ENCODE results near the gene TMA7.

TMA7 gene

DNA sequence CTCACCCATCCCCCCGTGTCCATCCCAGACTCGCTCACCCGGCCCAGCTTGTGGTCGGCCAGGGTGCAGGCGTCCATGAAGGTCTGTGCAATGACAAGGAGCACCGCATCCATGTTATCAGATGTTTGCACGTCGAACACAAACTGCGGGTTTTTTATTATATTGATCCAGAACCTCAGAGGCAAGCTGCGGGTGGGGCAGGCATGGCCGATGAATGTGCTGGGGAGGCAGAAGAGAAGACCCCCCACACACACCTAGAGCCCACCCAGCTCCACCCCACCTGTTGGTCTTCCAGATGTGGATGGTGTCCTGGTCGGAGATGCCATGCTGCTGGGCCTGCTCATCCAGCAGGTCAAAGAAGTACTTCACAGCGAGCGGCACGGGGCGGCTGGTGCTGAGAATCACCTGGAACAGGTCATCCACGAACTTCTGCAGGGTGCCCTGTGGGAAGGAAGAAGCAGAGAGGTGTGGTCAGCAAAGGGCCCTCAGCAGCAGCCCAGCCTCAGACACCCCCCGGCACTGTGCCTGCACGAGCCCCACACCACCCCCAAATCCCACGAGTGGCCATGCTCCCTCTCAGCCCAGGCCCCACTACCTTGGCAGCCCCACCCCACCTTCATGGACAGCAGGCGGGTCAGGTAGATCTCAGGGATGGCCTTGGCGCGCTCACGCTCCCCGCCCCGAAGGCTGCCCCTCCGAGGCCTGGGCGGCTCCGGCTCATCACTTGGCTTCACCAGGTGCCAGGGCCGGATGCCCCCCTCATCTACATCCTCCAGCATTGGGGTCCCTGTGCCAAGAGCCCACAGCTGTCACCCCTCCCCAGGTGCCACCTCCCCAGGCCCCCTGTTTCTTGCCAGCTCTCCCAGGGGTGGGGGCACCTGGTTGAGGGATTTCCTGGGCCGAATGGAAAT is 30.5 kb upstream of the TMA7 start:
- DNase-seq: no peak

GRCh38 chr3:48410205-48411040 is 29.6 kb upstream of the TMA7 start:
- no peak for DNase-seq

GRCh38 chr3:48411041-48411588 is 28.9 kb upstream of the TMA7 start:
- DNase-seq: no peak

DNA sequence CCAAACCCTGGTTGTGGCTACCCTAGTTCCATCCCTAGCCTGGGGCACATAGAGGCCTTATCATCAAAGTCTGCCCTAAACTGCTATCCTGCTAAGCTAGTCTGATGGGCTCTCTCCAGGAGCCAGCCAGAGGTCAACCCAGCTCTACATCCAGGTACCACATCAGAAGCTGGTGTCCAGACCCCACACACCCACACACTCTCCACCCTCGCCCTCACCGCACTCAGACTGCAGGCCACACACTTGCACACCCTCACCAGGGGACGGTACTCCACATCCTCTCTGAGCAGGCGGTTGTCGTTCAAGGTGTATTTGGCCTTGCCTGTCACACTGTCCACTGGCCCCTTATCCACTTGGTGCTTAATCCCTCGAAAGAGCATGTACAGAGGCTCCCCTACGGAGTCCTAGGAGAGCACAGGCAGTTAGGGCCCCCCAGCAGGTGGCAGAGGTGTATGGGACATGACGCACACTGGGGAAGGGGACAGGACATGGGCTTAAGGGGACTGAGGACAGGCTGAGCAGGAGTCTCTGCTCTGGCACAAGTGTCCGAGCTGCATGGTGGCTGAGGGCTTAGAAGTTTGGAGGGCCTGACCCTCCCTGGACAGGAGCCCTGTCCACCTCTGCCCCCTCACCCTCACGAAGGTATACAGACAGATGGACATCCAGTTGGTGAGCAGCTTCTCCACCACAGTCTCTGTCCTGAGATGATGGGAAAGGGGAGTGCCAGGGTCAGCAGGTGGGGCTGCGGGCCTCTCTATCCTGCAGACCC is 28.3 kb upstream of the TMA7 start:
- DNase-seq: no peak

DNA sequence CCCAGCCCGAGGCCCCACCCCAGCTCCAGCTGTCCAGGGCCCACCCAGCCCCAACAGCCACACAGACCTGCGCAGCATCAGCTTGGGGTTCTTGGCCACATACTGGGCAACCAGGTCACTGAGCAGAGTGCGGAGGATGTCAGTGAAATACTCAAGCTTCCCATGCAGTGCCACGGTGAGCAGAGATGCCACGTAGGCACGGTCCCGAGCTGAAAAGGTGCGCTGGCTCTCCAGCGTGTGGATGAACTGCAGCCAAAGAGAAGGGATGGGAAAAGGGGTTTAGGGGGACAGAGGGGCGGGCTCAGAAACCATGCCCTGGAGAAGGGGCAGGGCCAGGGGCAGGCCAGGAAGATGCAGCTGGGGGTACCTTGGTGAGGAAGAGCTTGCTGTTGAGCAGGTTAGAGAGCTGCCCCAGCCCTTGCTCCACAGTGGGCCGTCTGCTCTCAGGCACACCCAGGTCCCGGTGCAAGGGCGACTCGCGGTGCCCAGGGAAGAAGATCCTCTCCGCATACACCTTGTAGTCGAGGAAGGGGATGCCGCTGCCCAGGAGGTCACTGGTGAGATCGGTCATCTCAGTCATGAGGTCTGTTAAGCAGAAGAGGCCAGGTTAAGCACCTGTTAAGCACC is 27.6 kb upstream of the TMA7 start:
- no peak for DNase-seq

- peak; percentile 29 for DNase-seq
Observed at GRCh38 chr3:48413086-48413485, 27.0 kb upstream of the TMA7 start.

DNA sequence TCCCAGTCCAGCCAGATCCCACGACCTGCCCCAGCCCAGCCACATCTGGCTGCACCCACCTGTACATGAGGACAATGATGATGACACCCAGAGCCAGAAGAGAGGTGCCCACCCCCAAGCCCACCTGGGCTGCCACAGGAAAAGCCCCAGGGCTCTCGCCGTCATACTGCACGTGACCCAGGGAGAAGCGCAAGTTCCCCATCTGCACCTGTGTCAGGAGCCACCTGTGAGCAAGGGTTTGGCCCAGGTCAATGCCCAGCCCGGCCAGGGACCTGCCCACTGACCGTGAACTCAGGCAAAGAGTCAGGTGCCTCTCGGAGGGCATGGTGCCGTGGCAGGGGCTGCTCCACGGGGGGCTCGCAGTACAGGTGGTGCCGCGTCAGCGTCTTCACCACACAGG is 26.4 kb upstream of the TMA7 start:
- peak; percentile 54 for DNase-seq

- no peak for DNase-seq
Observed at GRCh38 chr3:48414376-48415250, 25.4 kb upstream of the TMA7 start.

DNA sequence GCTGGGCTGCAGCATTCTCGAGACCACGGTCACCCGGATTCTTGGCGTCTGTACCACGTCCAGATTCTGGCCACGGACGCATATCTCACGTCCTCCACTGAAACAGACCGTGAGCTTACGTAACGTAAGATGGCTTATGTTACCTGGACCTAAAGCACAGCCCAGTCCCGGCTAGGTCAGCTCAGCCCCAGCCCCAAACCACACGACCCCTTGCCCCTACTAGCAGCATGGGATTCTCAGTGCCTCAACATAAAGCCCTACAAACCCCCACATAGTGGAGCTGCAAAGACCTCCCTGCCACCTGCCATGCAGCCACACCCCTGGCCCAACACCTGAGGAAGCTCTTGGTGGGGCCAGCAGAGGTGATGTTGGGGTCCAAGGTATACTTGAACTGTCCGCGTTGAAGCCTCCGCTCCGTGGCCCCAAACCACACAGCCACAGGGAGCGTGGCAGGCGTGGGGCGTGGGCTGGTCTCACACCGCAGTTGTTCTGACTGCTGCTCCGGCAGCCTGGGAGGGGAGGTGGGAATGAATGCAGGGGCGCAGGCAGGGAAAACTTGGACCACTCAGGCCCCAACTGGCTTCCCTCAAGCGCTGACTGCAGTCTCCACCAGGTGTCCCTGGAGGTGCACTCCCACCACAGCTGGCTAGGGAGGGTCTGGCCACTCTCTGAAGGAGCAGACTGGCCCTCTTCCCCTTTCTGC is 24.7 kb upstream of the TMA7 start:
- no peak for DNase-seq

DNA sequence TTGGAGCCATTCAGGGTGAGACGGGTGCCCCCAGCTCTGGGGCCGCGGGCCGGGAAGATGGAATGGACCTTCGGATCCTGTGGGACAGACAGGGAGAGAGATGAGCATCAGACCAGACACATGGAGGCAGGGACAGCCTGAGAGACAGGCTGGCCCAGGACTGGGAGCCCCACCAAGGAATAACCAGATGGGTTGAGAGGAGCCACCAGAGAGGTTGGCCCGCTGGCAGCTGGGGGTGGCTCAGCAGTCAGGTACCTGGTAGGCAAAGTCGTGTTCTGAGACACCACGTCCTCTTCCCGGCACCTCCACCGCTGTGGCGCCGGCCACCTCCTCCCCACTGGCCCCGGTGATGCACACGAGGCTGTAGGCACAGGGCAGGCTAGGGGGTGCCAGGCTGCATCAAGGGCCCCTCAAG is 24.0 kb upstream of the TMA7 start:
- DNase-seq: no peak

GRCh38 chr3:48416546-48416945 is 23.5 kb upstream of the TMA7 start:
- no peak for DNase-seq

DNA sequence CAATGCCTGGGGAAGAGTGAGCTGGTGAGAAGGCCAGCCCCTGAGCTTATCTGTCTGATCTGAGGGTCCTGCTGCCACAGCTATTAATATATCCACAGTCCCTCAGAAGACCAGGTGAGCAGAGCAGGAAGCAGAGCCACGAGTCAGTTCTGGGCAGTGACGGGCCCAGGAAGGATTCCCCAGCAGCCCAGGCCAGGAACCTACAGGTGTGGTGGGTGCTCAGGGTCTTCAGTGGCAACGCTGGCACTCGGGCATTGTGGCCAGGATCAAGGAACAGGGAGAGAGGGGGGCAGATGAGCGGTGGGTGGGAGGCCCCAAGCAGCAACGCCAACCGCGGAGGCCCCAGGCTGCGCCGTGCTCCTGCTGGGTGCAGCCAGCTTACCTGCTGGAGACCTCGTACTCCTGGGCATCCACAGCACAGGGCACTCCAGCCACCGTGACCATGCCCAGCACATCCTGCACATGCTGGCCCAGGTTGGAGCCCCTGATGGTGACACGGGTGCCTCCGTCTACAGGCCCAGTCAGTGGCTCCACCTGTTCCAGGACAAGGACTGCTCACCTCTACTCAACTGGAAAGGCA is 22.4 kb upstream of the TMA7 start:
- DNase-seq: no peak

GRCh38 chr3:48418140-48418539 is 21.9 kb upstream of the TMA7 start:
- no peak for DNase-seq

DNA sequence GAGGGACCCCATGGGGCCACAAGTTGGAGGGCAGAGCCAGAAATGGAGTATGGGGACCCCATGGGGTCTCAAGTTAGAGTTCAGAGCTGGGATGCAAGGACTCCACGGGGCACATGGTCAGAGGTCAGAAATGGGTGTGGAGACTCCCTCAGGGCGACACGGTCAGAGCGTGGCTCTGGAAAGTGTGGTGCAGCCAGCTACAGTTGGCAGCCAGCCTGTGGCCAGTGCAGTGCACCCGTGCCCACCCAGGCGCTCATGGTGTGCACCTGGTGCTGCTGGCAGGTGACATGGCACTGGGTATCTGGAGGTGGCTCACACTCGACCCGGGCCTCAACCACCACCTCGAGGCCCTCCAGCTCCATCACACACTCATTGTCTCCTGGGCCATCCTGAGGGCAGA is 21.4 kb upstream of the TMA7 start:
- DNase-seq: peak; percentile 20

DNA sequence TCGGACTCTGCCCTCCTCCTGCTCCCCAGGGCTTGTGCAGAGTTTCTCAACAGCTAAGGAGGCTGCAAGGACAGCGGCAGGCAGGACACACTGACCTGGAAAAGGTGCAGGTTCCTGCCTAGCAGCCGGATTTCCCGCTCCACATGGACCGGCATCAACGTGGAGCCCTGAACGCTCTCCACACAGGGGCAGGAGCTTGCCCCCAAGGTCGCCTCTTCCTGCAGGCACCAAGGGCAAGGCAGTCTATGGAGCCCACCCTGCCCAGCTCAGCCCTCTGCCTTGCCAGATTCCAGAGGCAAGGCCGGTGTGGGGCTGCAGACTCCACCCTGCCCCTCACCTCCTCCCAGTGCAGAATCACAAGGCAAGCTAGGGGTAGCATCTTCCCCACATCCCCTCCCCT is 20.9 kb upstream of the TMA7 start:
- DNase-seq: no peak

DNA sequence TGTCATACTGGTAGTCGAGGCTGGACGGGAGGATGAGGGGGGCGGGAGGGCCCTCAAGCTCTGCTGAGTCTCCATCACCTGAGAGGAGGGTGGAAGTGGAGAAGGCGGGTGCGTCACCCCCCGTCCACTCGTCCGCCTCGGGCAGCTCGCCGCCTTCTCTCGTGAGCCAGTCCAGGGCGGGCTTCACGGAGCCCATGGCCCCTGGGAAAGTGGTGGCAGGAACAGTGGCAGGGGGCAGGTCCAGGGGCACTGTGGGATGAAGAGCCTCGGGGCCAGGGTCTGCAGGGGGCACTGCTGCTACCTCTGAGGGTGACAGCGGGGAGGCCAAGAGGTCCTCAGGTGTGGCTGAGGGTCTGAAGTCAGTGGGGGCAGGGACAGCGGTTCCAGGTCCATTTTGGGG is 20.5 kb upstream of the TMA7 start:
- DNase-seq: no peak

DNA sequence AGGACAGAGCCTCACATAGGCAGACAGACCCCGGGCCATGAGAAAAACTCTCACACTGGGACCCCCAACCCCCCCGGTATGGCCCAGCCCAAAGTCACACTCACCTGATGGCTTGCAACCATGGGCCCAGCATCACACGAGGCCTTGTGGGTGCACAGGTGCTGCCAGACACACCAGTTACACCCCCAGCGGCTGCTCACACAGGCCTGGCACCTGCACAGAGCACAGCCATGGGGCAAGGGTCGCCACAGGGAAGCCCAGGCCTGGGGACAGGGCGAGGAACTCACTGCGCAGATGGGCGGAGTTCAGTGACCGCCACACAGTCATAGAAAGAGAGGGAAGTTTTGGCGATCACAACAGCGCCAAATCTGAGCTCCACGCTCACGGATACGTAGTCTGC is 19.5 kb upstream of the TMA7 start:
- no peak for DNase-seq

GRCh38 chr3:48422272-48422671 is 17.8 kb upstream of the TMA7 start:
- DNase-seq: peak; percentile 45

DNA sequence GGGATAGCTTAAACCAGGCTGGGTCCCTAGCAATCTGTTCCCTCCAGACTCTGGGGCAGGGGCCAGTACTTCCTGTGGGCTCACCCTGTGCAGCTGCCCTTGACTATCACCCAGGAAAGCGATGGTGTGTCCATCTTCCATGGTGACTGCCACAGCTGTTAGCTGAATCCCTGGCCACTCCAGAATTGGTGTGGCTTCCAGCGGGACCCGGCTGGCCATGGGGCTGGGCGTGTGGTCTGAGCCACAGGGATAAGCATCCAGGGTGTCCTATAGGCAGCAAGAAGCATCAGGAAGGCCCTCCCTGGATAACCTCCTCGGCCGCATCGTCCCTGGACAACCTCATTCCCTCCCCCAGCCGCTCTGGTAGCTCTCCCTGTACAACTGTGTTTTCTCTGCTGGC is 17.4 kb upstream of the TMA7 start:
- DNase-seq: no peak

GRCh38 chr3:48423241-48423882 is 16.7 kb upstream of the TMA7 start:
- no peak for DNase-seq
